Activated T-cell treated with anti-CD3 and anti-CD28 coated beads for 1 hour (primary cell): ENCODE measurements around the gene FOXRED2.
A peak's percentile ranks its signal among the peaks of the same experiment; 100 is the strongest.
"Not testable (repeated sequence)": the region's sequence is repeated elsewhere in the genome, so short reads cannot be mapped to it uniquely, and the experiment has no call there.

Experiments used
- DNase-seq: peaks from one replicate; pipeline ENCODE4 v3.0.0-alpha.2; 2020; ENCODE audit warnings: low read depth

Gene FOXRED2

GRCh38 chr22:36469094-36469710 lies 37.6 kb downstream of the FOXRED2 start:
- no peak for DNase-seq

GRCh38 chr22:36467946-36468345 lies 38.9 kb downstream of the FOXRED2 start:
- DNase-seq: no peak

GRCh38 chr22:36467042-36467810 lies 39.6 kb downstream of the FOXRED2 start:
- no peak for DNase-seq

GRCh38 chr22:36466258-36466657 lies 40.6 kb downstream of the FOXRED2 start:
- DNase-seq: no peak

GRCh38 chr22:36465232-36466021 lies 41.4 kb downstream of the FOXRED2 start:
- no peak for DNase-seq

GRCh38 chr22:36464715-36465231 lies 42.1 kb downstream of the FOXRED2 start:
- DNase-seq: no peak

GRCh38 chr22:36463783-36464184 lies 43.1 kb downstream of the FOXRED2 start:
- no peak for DNase-seq

- no peak for DNase-seq
Measured at GRCh38 chr22:36461665-36462649, 44.9 kb downstream of the FOXRED2 start.

GRCh38 chr22:36460202-36460601 lies 46.6 kb downstream of the FOXRED2 start:
- no peak for DNase-seq

GRCh38 chr22:36457688-36458450 lies 49.0 kb downstream of the FOXRED2 start:
- no peak for DNase-seq

GRCh38 chr22:36456464-36456845 lies 50.4 kb downstream of the FOXRED2 start:
- DNase-seq: no peak

- no peak for DNase-seq
Measured at GRCh38 chr22:36455571-36456463, 51.0 kb downstream of the FOXRED2 start.

GRCh38 chr22:36454916-36455570 lies 51.8 kb downstream of the FOXRED2 start:
- peak; percentile 95 for DNase-seq

- DNase-seq: no peak
Measured at GRCh38 chr22:36453855-36454378, 52.9 kb downstream of the FOXRED2 start.

GRCh38 chr22:36452978-36453607 lies 53.7 kb downstream of the FOXRED2 start:
- DNase-seq: not testable (repeated sequence)

- no peak for DNase-seq
Measured at GRCh38 chr22:36452250-36452977, 54.4 kb downstream of the FOXRED2 start.

- DNase-seq: not testable (repeated sequence)
Measured at GRCh38 chr22:36450923-36451322, 55.9 kb downstream of the FOXRED2 start.
